GM18907 (cell line): ENCODE data around the gene LRRFIP1.

Experiments
- ATAC-seq: cut with Tn5 transposase; IDR thresholded peaks from one replicate; pipeline ENCODE4 v1.9.1; 2021; ENCODE audit warnings: mild to moderate bottlenecking, moderate library complexity; ENCODE audit not compliant: unreplicated experiment

The LRRFIP1 gene

GRCh38 chr2:237638176-237638575, 10.8 kb downstream of the LRRFIP1 start:
- ATAC-seq: no peak

- ATAC-seq: no peak
Observed at GRCh38 chr2:237639052-237639835, 11.9 kb downstream of the LRRFIP1 start.

- no peak for ATAC-seq
Observed at GRCh38 chr2:237639836-237640220, 12.4 kb downstream of the LRRFIP1 start.

DNA sequence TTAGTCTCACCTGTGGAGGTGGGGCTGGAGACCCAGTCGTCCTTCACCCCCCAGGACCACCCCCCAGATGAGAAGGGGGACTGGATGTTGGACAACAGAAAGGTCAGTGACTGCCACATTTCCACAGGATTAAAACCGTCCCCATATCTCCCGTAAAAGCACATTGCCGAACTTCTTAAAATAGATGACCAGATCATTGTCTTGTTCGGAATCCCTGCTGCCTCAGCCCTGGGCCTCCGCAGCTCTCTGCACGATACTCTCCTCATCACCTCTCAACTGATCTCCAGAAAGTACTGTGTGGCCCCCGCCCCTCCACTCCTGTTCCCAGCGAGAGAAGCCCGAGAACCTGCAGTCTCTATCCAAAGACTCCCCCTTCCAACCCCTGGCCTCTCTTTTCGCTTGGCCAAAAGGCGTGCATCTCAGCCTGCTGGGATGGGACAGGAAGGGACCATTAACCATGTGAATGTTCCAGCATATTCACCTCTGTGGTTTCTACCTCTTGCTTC, 13.2 kb downstream of the LRRFIP1 start:
- ATAC-seq: no peak

- no peak for ATAC-seq
Observed at GRCh38 chr2:237642038-237642734, 14.8 kb downstream of the LRRFIP1 start.

GRCh38 chr2:237643066-237643465, 15.7 kb downstream of the LRRFIP1 start:
- ATAC-seq: no peak

- no peak for ATAC-seq
Observed at GRCh38 chr2:237643582-237644380, 16.4 kb downstream of the LRRFIP1 start.

- no peak for ATAC-seq
Observed at GRCh38 chr2:237644381-237644703, 17.0 kb downstream of the LRRFIP1 start.

- no peak for ATAC-seq
Observed at GRCh38 chr2:237645261-237645660, 17.9 kb downstream of the LRRFIP1 start.

GRCh38 chr2:237647176-237648015, 20.0 kb downstream of the LRRFIP1 start:
- ATAC-seq: no peak

- ATAC-seq: no peak
Observed at GRCh38 chr2:237648016-237648381, 20.6 kb downstream of the LRRFIP1 start.

- ATAC-seq: no peak
Observed at GRCh38 chr2:237649541-237650454, 22.4 kb downstream of the LRRFIP1 start.

- no peak for ATAC-seq
Observed at GRCh38 chr2:237650455-237650850, 23.1 kb downstream of the LRRFIP1 start.

GRCh38 chr2:237651761-237652160, 24.4 kb downstream of the LRRFIP1 start:
- ATAC-seq: no peak

GRCh38 chr2:237652181-237652580, 24.8 kb downstream of the LRRFIP1 start:
- ATAC-seq: no peak

GRCh38 chr2:237652854-237653253, 25.5 kb downstream of the LRRFIP1 start:
- ATAC-seq: no peak

DNA sequence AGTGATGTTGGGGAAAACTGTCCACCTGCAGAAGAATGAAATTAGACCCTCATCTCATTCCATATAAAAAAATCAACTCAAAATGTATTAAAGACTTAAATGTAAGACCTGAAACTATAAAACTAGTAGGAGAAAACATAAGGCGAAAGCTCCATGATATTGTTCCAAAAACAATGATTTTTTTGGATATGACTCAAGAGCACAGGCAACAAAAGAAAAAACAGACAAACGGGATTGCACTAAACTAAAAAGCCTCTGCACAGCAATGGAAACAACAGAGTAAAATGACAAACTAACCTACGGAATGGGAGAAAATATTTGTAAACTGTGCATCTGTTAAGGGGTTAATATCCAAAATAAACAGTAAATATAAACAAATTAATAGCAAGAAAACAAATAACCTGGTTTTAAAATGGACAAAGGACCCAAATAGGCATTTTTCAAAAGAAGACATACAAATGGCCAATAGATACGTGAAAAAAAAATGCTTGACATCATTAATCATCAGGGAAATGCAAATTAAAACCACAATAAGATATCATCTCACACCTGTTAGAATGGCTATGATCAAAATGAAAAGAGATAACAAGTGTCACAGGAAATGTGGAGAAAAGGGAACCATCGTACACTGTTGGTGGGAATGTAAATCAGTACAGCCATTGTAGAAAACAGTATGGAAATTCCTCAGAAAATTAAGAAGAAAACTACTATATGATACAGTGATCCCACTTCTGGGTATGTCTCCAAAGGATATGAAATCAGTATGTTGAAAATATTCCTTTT, 26.6 kb downstream of the LRRFIP1 start:
- ATAC-seq: no peak

- no peak for ATAC-seq
Observed at GRCh38 chr2:237657063-237657462, 29.7 kb downstream of the LRRFIP1 start.

GRCh38 chr2:237660381-237660900, 33.1 kb downstream of the LRRFIP1 start:
- no peak for ATAC-seq
